ENCODE results near the gene CSF3.

CSF3 gene

DNA sequence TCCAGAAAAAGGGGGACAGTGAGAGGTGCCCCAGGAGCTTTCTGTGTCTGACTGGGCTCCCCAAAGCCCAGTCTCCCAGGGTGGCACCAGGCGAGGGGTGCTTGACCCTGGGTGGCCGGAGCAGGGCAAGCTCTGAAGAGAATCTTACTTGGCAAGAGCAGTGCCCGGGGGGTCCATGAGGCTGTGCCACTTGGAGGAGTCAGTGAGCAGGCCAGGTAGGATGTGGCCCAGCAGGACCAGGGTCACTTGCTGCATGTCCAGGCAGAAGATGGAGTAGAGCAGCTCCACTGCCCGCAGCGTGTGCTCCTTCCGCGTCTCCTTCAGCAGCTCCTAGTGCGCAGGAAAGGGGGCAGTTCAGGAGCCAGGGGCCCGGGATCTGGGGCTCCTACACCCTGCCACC is 7.3 kb downstream of the CSF3 start:
- H3K9me3 ChIP-seq (ENCODE audit: control insufficient read depth in 5 of 5, low read length in 5 of 5): no peaks in the 10 kb centered on the region
- H3K36me3 ChIP-seq (ENCODE audit: control insufficient read depth in 5 of 5, insufficient read depth in 5 of 5, low read length in 5 of 5): peaks cover 5 to 73% (median 65%) of the 10 kb centered on the region in 5 donors
- peaks cover 2 to 46% (median 25%) of the 10 kb centered on the region in 5 donors for H3K4me1 ChIP-seq (ENCODE audit: control insufficient read depth in 5 of 5, insufficient read depth in 5 of 5, low read length in 5 of 5)
- no peak overlapping the region for H3K9ac ChIP-seq (ENCODE audit: low read length in 5 of 5)
- H3K27ac ChIP-seq (ENCODE audit: low read depth, low read length): no peak overlapping the region
- H3K27me3 ChIP-seq (ENCODE audit: control insufficient read depth in 5 of 5, insufficient read depth in 4 of 5, low read length in 5 of 5): no peaks in the 10 kb centered on the region
- H3K4me3 ChIP-seq (ENCODE audit: low read depth in 1 of 5, low read length in 5 of 5): no peak overlapping the region

DNA sequence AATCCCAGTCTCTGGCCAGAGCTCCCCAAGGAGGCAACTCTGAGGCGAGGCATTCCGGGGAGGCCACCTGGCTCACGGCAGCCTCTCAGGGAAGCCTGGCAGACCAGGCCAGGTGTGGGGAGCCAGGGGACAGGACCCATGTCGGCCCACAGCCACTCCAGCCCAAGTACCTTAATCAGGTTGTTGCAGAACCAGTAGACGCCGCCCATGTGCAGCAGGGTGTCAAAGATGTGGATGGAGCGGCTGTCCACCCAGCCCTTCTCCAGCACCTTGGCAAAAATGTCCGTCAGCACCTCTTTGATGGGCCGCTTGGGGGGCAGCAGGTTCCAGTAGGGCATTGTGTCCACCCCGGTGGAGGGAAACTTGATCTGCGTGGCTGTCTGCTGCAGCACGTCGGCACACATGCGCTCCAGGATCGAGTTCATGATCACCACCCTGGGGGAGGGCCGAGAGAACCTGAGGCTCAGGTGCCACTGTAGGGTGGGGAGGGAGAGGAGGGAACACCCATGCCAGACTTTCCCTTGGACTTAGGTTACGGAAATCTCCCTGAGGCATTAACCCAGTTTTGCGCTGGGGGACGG is 7.8 kb downstream of the CSF3 start:
- H3K27me3 ChIP-seq (ENCODE audit: control insufficient read depth in 5 of 5, insufficient read depth in 4 of 5, low read length in 5 of 5): no peaks in the 10 kb centered on the region
- peaks cover 5 to 77% (median 67%) of the 10 kb centered on the region in 5 donors for H3K36me3 ChIP-seq (ENCODE audit: control insufficient read depth in 5 of 5, insufficient read depth in 5 of 5, low read length in 5 of 5)
- no peaks in the 10 kb centered on the region for H3K9me3 ChIP-seq (ENCODE audit: control insufficient read depth in 5 of 5, low read length in 5 of 5)
- H3K4me3 ChIP-seq (ENCODE audit: low read depth in 1 of 5, low read length in 5 of 5): no peak overlapping the region
- no peak overlapping the region for H3K27ac ChIP-seq (ENCODE audit: low read depth, low read length)
- no peak overlapping the region for H3K9ac ChIP-seq (ENCODE audit: low read length in 5 of 5)
- H3K4me1 ChIP-seq (ENCODE audit: control insufficient read depth in 5 of 5, insufficient read depth in 5 of 5, low read length in 5 of 5): peaks cover 0 to 41% (median 21%) of the 10 kb centered on the region in 5 donors

DNA sequence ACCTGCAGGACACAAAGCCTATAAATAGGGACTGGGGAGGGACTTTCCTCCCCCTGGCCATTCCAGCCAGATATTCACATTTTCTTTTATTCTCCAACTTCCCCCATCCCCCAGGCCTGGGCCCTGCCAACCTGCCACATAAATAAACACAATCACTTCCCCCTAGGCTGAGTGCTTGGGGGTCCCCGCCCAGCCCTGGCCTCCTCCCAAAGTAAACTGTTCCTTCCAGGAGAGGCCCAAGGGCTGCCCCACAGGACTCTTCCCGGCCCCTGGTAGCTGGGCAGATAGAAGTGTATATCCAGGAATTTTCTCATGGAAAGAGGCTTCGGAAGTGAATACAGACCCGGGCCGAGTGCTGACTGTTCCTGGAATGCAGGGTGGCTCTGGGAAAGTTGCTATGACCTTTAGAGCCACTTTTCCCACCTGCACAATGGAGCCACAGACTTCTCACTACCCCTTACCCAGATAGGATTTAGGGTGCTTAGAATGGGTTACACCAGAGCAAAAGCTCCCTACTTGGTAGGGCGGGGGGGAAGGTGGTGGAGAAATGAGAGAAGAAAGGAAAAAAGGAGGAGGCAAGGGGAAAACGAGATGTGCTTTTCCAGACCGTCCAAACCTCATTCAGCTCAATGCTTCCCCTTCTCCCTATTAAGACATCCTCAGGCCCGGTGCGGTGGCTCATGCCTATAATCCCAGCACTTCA is 8.5 kb downstream of the CSF3 start:
- H3K9ac ChIP-seq (ENCODE audit: low read length in 5 of 5): no peak overlapping the region
- H3K27ac ChIP-seq (ENCODE audit: low read depth, low read length): no peak overlapping the region
- H3K36me3 ChIP-seq (ENCODE audit: control insufficient read depth in 5 of 5, insufficient read depth in 5 of 5, low read length in 5 of 5): peaks cover 5 to 82% (median 71%) of the 10 kb centered on the region in 5 donors
- H3K9me3 ChIP-seq (ENCODE audit: control insufficient read depth in 5 of 5, low read length in 5 of 5): no peaks in the 10 kb centered on the region
- H3K4me3 ChIP-seq (ENCODE audit: low read depth in 1 of 5, low read length in 5 of 5): no peak overlapping the region
- H3K27me3 ChIP-seq (ENCODE audit: control insufficient read depth in 5 of 5, insufficient read depth in 4 of 5, low read length in 5 of 5): no peaks in the 10 kb centered on the region
- peaks cover 0 to 38% (median 17%) of the 10 kb centered on the region in 5 donors for H3K4me1 ChIP-seq (ENCODE audit: control insufficient read depth in 5 of 5, insufficient read depth in 5 of 5, low read length in 5 of 5)

DNA sequence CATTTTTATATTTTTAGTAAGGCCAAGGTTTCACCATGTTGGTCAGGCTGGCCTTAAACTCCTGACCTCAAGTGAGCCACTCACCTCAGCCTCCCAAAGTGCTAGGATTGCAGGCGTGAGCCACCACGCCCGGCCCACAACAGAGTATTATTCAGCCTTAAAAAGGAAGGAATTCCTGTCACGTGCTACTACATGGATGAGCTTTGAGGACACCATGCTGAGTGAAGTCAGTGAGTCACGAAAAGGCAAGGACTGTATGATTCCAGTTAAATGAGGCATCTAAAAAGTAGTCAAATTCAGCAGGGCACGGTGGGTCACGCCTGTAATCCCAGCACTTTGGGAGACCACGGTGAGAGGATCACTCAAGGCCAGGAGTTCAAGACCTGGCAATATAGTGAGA is 9.7 kb downstream of the CSF3 start:
- Histone ChIP-seq H3K4me3 (ENCODE audit: low read depth in 1 of 5, low read length in 5 of 5) (no peak overlapping the region), H3K27me3 (ENCODE audit: control insufficient read depth in 5 of 5, insufficient read depth in 4 of 5, low read length in 5 of 5) (no peaks in the 10 kb centered on the region), H3K36me3 (ENCODE audit: control insufficient read depth in 5 of 5, insufficient read depth in 5 of 5, low read length in 5 of 5) (peaks cover 5 to 82% (median 73%) of the 10 kb centered on the region in 5 donors), H3K9me3 (ENCODE audit: control insufficient read depth in 5 of 5, low read length in 5 of 5) (no peaks in the 10 kb centered on the region), H3K27ac (ENCODE audit: low read depth, low read length) (no peak overlapping the region), H3K9ac (ENCODE audit: low read length in 5 of 5) (no peak overlapping the region), H3K4me1 (ENCODE audit: control insufficient read depth in 5 of 5, insufficient read depth in 5 of 5, low read length in 5 of 5) (peaks cover 0 to 38% (median 15%) of the 10 kb centered on the region in 5 donors)

DNA sequence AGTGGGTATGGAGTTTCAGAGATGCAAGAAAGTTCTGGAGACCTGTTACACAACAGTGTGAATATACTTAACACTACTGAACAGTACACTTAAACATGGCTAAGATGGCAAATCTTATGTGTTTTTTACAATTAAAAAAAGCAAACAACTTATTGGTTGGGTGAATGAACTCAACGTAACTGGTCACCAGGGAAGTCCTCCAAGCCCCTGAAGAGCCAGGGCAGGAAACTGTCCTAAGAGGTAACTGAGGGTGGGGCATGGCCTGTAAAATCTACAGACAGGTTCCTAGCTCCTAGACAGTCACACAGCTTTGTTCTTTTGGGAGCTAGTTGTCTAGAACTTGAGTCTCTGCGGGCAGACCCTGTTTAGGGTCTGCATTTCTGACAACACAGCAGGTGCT is 10.3 kb downstream of the CSF3 start:
- H3K9ac ChIP-seq (ENCODE audit: low read length in 5 of 5): no peak overlapping the region
- H3K4me3 ChIP-seq (ENCODE audit: low read depth in 1 of 5, low read length in 5 of 5): no peak overlapping the region
- H3K27me3 ChIP-seq (ENCODE audit: control insufficient read depth in 5 of 5, insufficient read depth in 4 of 5, low read length in 5 of 5): no peaks in the 10 kb centered on the region
- peaks cover 5 to 80% (median 67%) of the 10 kb centered on the region in 5 donors for H3K36me3 ChIP-seq (ENCODE audit: control insufficient read depth in 5 of 5, insufficient read depth in 5 of 5, low read length in 5 of 5)
- H3K4me1 ChIP-seq (ENCODE audit: control insufficient read depth in 5 of 5, insufficient read depth in 5 of 5, low read length in 5 of 5): peaks cover 0 to 38% (median 15%) of the 10 kb centered on the region in 5 donors
- no peaks in the 10 kb centered on the region for H3K9me3 ChIP-seq (ENCODE audit: control insufficient read depth in 5 of 5, low read length in 5 of 5)
- H3K27ac ChIP-seq (ENCODE audit: low read depth, low read length): no peak overlapping the region

DNA sequence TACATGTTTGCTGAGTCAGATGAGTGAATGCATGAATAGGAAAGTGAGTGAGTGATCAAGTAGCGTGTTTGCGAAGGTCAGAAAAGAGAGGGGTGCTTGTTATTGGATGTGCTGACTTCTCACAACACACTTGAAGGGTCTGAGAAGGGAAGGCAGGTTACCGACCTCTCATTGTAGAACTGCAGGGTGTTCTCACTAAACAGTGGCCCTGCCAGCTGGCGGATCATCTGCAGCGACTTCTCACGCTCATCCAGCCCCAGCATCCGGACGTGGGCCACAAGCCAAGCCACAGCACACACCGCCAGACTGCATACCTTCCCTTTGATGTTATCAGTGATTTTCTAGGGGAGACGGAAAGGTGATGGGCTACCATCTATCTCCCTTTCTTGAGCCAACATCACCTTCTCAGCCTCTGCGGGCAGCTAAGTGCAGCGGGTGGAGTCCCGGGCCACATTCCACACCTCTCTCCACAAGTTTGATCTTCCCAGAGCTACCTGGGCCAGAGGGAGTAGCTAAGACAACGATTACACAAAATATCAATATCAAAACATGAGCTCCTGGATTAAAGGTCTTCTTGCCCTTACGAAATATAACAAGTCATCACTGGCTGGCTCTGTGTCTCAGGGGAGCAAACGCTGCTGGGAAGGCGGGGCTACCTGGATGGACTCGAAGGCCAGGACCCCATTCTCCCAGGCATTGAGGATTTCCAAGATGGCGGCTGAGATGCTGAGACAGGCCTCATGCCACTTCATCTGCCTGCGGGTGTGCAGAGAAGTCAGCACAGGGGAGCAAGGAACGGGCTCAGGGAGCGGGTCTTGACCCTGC is 11.0 kb downstream of the CSF3 start:
- H3K36me3 ChIP-seq (ENCODE audit: control insufficient read depth in 5 of 5, insufficient read depth in 5 of 5, low read length in 5 of 5): peaks cover 5 to 82% (median 72%) of the 10 kb centered on the region in 5 donors
- no peak overlapping the region for H3K27ac ChIP-seq (ENCODE audit: low read depth, low read length)
- H3K27me3 ChIP-seq (ENCODE audit: control insufficient read depth in 5 of 5, insufficient read depth in 4 of 5, low read length in 5 of 5): no peaks in the 10 kb centered on the region
- H3K4me1 ChIP-seq (ENCODE audit: control insufficient read depth in 5 of 5, insufficient read depth in 5 of 5, low read length in 5 of 5): peaks cover 0 to 35% (median 12%) of the 10 kb centered on the region in 5 donors
- no peaks in the 10 kb centered on the region for H3K9me3 ChIP-seq (ENCODE audit: control insufficient read depth in 5 of 5, low read length in 5 of 5)
- H3K4me3 ChIP-seq (ENCODE audit: low read depth in 1 of 5, low read length in 5 of 5): no peak overlapping the region
- no peak overlapping the region for H3K9ac ChIP-seq (ENCODE audit: low read length in 5 of 5)

DNA sequence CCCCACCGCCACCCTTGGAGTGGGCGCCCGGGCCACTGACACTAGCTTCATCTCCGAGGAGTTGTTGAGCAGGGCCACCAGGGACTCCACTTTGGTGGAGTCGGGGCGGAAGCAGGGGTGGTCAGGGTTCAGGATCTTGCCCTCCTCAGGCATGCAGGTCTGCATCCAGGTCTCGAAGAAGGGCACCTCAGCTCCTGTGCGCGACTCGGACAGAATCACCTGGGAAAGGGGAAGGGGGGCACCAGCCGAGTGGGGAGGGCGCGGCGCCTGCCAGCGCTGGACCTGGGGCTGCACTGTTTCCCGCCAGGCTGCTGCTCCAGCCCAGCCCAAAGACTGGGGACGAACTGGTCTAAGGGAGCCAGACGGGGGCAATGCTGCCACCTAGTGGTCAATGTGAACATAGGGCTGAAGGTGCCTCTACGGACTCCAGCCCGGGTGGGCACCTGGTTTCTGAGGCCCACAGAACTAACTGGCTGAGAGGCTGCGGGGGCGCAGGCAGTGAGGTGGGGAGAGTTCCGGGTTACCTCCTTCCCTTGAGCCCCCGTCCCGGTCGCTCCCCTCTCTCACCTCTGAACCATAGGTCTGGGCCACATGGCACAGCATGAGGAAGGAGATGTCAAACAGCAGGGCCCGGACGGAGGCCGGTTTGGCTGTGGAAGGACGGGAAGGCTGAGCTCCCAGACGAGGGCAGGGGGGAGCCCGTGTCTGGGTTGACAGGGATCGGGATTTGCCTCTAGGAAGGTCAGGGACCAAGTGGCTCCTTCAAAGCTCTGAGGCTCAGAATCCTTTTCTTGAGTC is 11.8 kb downstream of the CSF3 start:
- Histone ChIP-seq H3K27ac (ENCODE audit: low read depth, low read length) (no peak overlapping the region), H3K9ac (ENCODE audit: low read length in 5 of 5) (no peak overlapping the region), H3K9me3 (ENCODE audit: control insufficient read depth in 5 of 5, low read length in 5 of 5) (no peaks in the 10 kb centered on the region), H3K4me3 (ENCODE audit: low read depth in 1 of 5, low read length in 5 of 5) (no peak overlapping the region), H3K36me3 (ENCODE audit: control insufficient read depth in 5 of 5, insufficient read depth in 5 of 5, low read length in 5 of 5) (peaks cover 5 to 82% (median 72%) of the 10 kb centered on the region in 5 donors), H3K4me1 (ENCODE audit: control insufficient read depth in 5 of 5, insufficient read depth in 5 of 5, low read length in 5 of 5) (peaks cover 0 to 27% (median 13%) of the 10 kb centered on the region in 5 donors), H3K27me3 (ENCODE audit: control insufficient read depth in 5 of 5, insufficient read depth in 4 of 5, low read length in 5 of 5) (no peaks in the 10 kb centered on the region)

DNA sequence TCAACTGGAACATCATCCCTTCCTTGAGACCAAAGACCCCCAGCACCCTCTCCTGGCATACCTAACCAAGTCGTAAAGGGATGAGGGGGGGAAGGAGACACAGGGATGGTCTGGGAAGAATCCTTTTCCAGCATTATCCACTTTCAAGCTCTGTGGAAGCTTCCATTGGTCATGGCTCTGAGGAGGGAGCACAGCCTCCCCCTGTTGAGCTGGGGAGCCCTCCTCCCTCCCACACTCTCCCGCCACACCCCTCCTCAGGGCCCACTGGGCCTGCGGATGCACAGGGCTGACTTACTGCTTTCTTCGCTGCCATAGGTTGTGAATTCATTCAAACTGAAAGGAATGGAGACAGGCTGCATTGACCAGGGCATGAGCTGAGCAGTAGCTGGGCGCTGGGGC is 12.4 kb downstream of the CSF3 start:
- H3K4me1 ChIP-seq (ENCODE audit: control insufficient read depth in 5 of 5, insufficient read depth in 5 of 5, low read length in 5 of 5): peaks cover 0 to 21% (median 13%) of the 10 kb centered on the region in 5 donors
- H3K27ac ChIP-seq (ENCODE audit: low read depth, low read length): no peak overlapping the region
- H3K4me3 ChIP-seq (ENCODE audit: low read depth in 1 of 5, low read length in 5 of 5): no peak overlapping the region
- H3K9ac ChIP-seq (ENCODE audit: low read length in 5 of 5): no peak overlapping the region
- H3K9me3 ChIP-seq (ENCODE audit: control insufficient read depth in 5 of 5, low read length in 5 of 5): no peaks in the 10 kb centered on the region
- peaks cover 5 to 82% (median 72%) of the 10 kb centered on the region in 5 donors for H3K36me3 ChIP-seq (ENCODE audit: control insufficient read depth in 5 of 5, insufficient read depth in 5 of 5, low read length in 5 of 5)
- no peaks in the 10 kb centered on the region for H3K27me3 ChIP-seq (ENCODE audit: control insufficient read depth in 5 of 5, insufficient read depth in 4 of 5, low read length in 5 of 5)

DNA sequence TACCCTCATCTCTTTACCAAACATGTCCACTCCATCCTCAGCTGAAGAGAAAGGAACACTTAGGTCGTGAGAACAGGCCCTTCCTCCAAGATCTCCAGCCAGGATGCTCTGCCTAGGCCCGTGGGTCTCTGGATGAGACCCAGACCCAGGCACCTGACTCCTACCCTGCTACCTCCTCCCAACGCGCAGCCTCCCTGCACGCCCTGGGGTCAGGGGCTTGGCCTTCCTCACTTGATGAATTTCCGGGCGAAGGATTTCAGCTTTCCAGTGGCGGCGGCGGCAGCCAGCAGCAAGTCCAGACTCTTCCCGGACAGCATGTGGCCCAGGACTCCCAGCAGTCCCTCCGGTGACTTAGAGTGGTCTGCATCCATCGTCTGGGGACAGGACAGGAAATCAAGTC is 13.4 kb downstream of the CSF3 start:
- H3K4me1 ChIP-seq (ENCODE audit: control insufficient read depth in 5 of 5, insufficient read depth in 5 of 5, low read length in 5 of 5): peaks cover 0 to 13% (median 10%) of the 10 kb centered on the region in 5 donors
- no peak overlapping the region for H3K27ac ChIP-seq (ENCODE audit: low read depth, low read length)
- H3K27me3 ChIP-seq (ENCODE audit: control insufficient read depth in 5 of 5, insufficient read depth in 4 of 5, low read length in 5 of 5): no peaks in the 10 kb centered on the region
- peaks cover 5 to 84% (median 73%) of the 10 kb centered on the region in 5 donors for H3K36me3 ChIP-seq (ENCODE audit: control insufficient read depth in 5 of 5, insufficient read depth in 5 of 5, low read length in 5 of 5)
- H3K9ac ChIP-seq (ENCODE audit: low read length in 5 of 5): no peak overlapping the region
- H3K9me3 ChIP-seq (ENCODE audit: control insufficient read depth in 5 of 5, low read length in 5 of 5): no peaks in the 10 kb centered on the region
- no peak overlapping the region for H3K4me3 ChIP-seq (ENCODE audit: low read depth in 1 of 5, low read length in 5 of 5)

Data from subcutaneous abdominal adipose tissue (tissue), 5 donors.